Measurements from ENCODE around the gene SEC24D.
"Not testable (repeated sequence)": the region's sequence is repeated elsewhere in the genome, so short reads cannot be mapped to it uniquely, and the experiment has no call there.

The SEC24D gene

DNA sequence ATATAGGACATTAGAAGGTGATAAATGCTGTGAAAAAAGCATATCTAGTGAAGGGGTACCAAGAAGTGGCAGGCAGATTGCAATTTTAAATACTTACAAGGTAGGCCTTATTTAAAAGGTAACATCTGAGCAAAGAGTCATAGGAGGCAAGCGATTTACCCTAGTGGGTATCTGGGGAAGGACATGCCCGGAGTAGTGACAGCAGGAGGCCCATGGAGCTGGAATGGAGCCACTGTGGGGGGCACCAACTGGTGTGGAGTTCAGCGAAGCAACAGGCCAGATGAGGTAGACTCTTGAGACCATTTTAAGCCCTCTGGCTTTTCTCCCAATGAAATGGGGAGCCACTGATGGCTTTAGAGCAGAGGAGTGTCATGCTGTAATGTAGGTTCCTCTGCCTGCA, 37.3 kb downstream of the SEC24D start:
- no peak overlapping the region for H3K27ac ChIP-seq
- TF ChIP-seq, protein P1, sequence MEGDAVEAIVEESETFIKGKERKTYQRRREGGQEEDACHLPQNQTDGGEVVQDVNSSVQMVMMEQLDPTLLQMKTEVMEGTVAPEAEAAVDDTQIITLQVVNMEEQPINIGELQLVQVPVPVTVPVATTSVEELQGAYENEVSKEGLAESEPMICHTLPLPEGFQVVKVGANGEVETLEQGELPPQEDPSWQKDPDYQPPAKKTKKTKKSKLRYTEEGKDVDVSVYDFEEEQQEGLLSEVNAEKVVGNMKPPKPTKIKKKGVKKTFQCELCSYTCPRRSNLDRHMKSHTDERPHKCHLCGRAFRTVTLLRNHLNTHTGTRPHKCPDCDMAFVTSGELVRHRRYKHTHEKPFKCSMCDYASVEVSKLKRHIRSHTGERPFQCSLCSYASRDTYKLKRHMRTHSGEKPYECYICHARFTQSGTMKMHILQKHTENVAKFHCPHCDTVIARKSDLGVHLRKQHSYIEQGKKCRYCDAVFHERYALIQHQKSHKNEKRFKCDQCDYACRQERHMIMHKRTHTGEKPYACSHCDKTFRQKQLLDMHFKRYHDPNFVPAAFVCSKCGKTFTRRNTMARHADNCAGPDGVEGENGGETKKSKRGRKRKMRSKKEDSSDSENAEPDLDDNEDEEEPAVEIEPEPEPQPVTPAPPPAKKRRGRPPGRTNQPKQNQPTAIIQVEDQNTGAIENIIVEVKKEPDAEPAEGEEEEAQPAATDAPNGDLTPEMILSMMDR (IDR thresholded peaks at IDR 0.05), result no peak
- DNase-seq (ENCODE audit: low spot score), result no peak
- no peak overlapping the region for H3K4me3 ChIP-seq

- TF ChIP-seq, protein P1 (IDR thresholded peaks at IDR 0.05), result no peak
- Histone ChIP-seq H3K4me3 (no peak overlapping the region), H3K27ac (no peak overlapping the region)
- no peak for DNase-seq (ENCODE audit: low spot score)
Observed at GRCh38 chr4:118797558-118798142, 38.3 kb downstream of the SEC24D start.

DNA sequence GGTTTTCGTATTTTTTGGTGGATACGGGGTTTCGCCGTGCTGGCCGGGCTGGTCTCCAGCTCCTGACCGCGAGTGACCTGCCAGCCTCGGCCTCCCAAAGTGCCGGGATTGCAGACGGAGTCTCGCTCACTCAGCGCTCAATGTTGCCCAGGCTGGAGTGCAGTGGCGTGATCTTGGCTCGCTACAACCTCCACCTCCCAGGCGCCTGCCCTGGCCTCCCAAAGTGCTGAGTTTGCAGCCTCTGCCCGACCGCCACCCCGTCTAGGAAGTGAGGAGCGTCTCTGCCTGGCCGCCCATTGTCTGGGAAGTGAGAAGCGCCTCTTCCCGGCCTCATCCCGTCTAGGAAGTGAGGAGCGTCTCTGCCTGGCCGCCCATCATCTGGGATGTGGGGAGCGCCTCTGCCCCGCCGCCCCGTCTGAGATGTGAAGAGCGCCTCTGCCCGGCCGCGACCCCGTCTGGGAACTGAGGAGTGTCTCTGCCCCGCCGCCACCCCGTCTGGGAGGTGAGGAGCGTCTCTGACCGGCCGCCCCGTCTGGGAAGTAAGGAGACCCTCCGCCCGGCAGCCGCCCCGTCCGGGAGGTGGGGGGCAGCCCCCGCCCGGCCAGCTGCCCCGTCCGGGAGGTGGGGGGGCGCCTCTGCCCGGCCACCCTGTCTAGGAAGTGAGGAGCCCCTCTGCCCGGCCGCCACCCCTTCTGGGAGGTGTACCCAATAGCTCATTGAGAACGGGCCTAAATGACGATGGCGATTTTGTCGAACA, 44.1 kb downstream of the SEC24D start:
- H3K4me3 ChIP-seq; H3K27ac ChIP-seq; DNase-seq (ENCODE audit: low spot score): not testable (repeated sequence)

GRCh38 chr4:118790544-118790943, 45.4 kb downstream of the SEC24D start:
- DNase-seq (ENCODE audit: low spot score), result no peak
- TF ChIP-seq, protein P1 (IDR thresholded peaks at IDR 0.05), result no peak
- Histone ChIP-seq H3K4me3 (no peak overlapping the region), H3K27ac (no peak overlapping the region)

- DNase-seq (ENCODE audit: low spot score), result no peak
- peak overlapping the region in 1 of 2 donors; percentile 41 for H3K27ac ChIP-seq
- TF ChIP-seq, protein P1 (IDR thresholded peaks at IDR 0.05), result no peak
- no peak overlapping the region for H3K4me3 ChIP-seq
Observed at GRCh38 chr4:118788911-118789310, 47.0 kb downstream of the SEC24D start.

GRCh38 chr4:118787844-118788380, 48.0 kb downstream of the SEC24D start:
- peak overlapping the region in 1 of 2 donors; percentile 62 for H3K27ac ChIP-seq
- H3K4me3 ChIP-seq, result no peak overlapping the region
- DNase-seq (ENCODE audit: low spot score), result no peak
- TF ChIP-seq, protein P1 (IDR thresholded peaks at IDR 0.05), result no peak

DNA sequence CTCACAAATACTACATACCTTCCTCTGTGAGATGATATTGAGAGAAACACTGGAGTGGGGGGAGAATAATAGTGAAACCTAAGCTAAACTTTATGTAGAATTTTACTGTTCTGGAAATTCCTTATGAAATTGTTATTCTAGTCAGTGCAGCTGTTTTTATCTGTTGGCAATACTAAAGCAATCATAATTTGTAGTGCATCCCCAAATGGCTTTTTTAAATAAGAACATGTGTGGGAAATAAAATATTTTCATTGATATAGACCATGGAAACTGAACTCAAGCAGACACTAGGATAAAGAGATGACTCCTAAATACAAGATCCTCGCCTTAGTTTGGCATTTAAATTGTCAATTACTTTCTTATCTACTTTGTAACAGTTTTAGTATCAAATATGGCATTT, 51.1 kb downstream of the SEC24D start:
- DNase-seq (ENCODE audit: low spot score), result no peak
- Histone ChIP-seq H3K27ac (no peak overlapping the region), H3K4me3 (no peak overlapping the region)
- TF ChIP-seq, protein P1 (IDR thresholded peaks at IDR 0.05), result no peak
